MCF 10A (cell line): ENCODE data around the gene S100PBP. TPM values are rescaled to one million over a fixed set of nuclear protein-coding genes. Genes with fewer than 3 reads are reported as not detected.

Experiments used
- BruUV-seq: library from RNA; stranded (reverse); fragments of 400-500 nt; replicated peaks from 2 replicates; lab custom pipeline; 2021; lab: Mats Ljungman, UMichigan
- CTCF ChIA-PET: fragments of 300-600 bp; sonication (Branson Sonifier 250); formaldehyde crosslinking; extraction: SDS; loops from one replicate; lab custom pipeline; 2021; ENCODE audit warnings: antibody characterized with exemption, inconsistent platforms; lab: Yijun Ruan, JAX
- POLR2A ChIA-PET: fragments of 300-600, 350-650 bp; sonication (Branson Sonifier 250); formaldehyde crosslinking; extraction: SDS; loops from one replicate; lab custom pipeline; 2020; ENCODE audit warnings: antibody characterized with exemption, inconsistent platforms; lab: Yijun Ruan, JAX
- DNase-seq: peaks from one replicate; pipeline ENCODE4 v3.0.0-alpha.2; 2018; ENCODE audit not compliant: unreplicated experiment
- H3K27ac Mint-ChIP-seq: one replicate; pipeline ENCODE4 v1.8.0; 2022; ENCODE audit warnings: mild to moderate bottlenecking, low read depth, mixed read lengths; ENCODE audit not compliant: unreplicated experiment
- H3K27me3 Mint-ChIP-seq: one replicate; pipeline ENCODE4 v1.8.0; 2022; ENCODE audit warnings: mixed read lengths; ENCODE audit not compliant: insufficient read depth, unreplicated experiment
- H3K36me3 Mint-ChIP-seq: one replicate; pipeline ENCODE4 v1.8.0; 2022; ENCODE audit warnings: mild to moderate bottlenecking, moderate library complexity, mixed read lengths; ENCODE audit not compliant: insufficient read depth, unreplicated experiment
- H3K4me1 Mint-ChIP-seq: one replicate; pipeline ENCODE4 v1.8.0; 2022; ENCODE audit warnings: mixed read lengths; ENCODE audit not compliant: insufficient read depth, unreplicated experiment
- H3K4me3 Mint-ChIP-seq: one replicate; pipeline ENCODE4 v1.8.0; 2022; ENCODE audit warnings: mild to moderate bottlenecking, moderate library complexity, mixed read lengths; ENCODE audit not compliant: unreplicated experiment
- H3K9me3 Mint-ChIP-seq: one replicate; pipeline ENCODE4 v1.8.0; 2022; ENCODE audit warnings: mixed read lengths; ENCODE audit not compliant: unreplicated experiment
- intact Hi-C: fragments of 100-400 bp; cut with micrococcal nuclease; formaldehyde crosslinking; loops from 2 replicates; pipeline ENCODE4 v1.14.1; 2022
- total RNA-seq: library from RNA; stranded (reverse); gene quantifications from 2 replicates; pipeline ENCODE4 v1.2.3, GENCODE V29; 2022
- TF ChIP-seq, protein P1 (sequence below): fragments of 200-600 bp; IDR thresholded peaks from one replicate; pipeline ENCODE4 v1.8.0; 2022; ENCODE audit warnings: antibody characterized with exemption, mild to moderate bottlenecking; ENCODE audit not compliant: unreplicated experiment

The S100PBP gene
- total RNA-seq, 1 experiment from 2014 or later: 24.4 TPM

DNA sequence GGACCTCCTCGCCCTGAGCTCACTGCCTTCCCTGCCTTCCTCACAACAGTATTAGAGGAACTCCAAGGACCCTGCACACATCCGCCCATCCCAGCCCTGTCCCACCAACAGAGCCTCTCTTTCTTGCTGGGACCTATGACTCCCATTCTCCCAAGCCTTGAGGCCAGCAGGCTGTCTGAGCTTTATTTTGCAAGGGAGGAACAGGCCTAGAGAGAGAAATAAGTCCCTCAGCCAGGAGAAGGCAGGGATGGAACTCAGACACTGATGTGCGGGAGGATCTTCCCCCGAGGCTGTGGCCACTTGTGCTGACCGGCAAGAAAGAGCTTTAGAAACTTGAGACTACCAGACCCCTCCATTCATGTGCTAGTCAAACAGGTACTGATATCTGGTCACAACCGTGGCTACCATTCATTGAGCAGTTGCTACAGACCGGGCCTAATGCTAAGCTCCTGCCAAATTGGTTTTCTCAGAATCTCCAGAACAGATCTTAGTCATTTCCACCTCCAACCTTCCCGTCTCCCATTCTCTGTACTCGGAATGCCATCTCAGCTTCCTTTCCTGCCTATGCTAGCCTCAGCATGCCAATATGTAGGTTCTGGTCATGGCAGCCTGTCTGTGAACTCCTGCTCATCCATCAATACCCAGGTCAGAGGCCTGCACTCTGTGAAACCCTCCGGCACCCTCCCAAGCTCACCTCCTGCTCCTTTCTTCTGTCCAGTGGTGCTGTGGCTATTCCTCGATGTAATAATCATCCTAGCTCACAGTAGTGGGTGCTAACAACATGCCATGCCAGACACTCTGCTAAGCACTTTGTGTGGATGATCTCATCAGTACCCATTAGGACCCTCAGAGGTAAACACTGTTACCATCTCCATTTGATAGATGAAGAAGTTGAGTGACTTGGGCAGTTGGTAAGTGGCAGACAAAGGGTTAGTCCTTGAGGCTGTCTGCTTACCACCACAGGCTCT lies 79.9 kb downstream of the S100PBP start:
- H3K36me3 Mint-ChIP-seq: no peaks in the 10 kb centered on the region
- H3K27me3 Mint-ChIP-seq: peaks cover 13% of the 10 kb centered on the region
- POLR2A ChIA-PET: no interaction called here
- DNase-seq: no peak
- H3K27ac Mint-ChIP-seq: no peak overlapping the region
- H3K9me3 Mint-ChIP-seq: no peaks in the 10 kb centered on the region
- TF ChIP-seq, protein P1, sequence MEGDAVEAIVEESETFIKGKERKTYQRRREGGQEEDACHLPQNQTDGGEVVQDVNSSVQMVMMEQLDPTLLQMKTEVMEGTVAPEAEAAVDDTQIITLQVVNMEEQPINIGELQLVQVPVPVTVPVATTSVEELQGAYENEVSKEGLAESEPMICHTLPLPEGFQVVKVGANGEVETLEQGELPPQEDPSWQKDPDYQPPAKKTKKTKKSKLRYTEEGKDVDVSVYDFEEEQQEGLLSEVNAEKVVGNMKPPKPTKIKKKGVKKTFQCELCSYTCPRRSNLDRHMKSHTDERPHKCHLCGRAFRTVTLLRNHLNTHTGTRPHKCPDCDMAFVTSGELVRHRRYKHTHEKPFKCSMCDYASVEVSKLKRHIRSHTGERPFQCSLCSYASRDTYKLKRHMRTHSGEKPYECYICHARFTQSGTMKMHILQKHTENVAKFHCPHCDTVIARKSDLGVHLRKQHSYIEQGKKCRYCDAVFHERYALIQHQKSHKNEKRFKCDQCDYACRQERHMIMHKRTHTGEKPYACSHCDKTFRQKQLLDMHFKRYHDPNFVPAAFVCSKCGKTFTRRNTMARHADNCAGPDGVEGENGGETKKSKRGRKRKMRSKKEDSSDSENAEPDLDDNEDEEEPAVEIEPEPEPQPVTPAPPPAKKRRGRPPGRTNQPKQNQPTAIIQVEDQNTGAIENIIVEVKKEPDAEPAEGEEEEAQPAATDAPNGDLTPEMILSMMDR: no peak
- H3K4me3 Mint-ChIP-seq: no peak overlapping the region
- H3K4me1 Mint-ChIP-seq: no peaks in the 10 kb centered on the region
- intact Hi-C loops: no loop called here
- no TSS peak for BruUV-seq
- CTCF ChIA-PET: interaction anchor here (0.5 to 1.5 kb wide), 5 partner anchors 20 to 190 kb away, joined by 3 to 6 read pairs (median 3); no protein-coding TSS in a partner anchor

DNA sequence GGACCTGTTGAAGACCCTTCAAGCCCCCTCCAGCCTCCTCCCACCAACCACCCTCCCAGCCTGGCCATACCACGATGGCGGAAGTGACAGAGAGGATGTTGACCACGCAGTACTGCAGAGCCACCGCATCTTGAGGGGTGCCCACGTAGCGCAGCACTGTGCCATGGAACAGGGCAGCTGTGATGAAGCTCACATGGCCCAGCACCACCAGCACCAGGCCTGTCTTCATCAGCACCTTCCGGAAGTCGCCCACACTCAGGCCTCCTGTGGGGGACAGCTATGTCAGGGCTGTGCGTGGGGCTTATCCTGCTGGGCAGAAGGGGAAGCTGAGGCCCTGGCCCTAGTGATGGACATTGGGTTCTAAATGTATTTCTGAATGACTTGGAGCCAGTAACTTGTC lies 80.6 kb downstream of the S100PBP start:
- TF ChIP-seq, protein P1: no peak
- ChIA-PET POLR2A (no interaction called here), CTCF (interaction anchor here (0.5 to 1.7 kb wide), 4 partner anchors 22 to 125 kb away, joined by 3 to 5 read pairs (median 4); no protein-coding TSS in a partner anchor)
- Mint-ChIP-seq H3K4me1 (no peaks in the 10 kb centered on the region), H3K27me3 (peaks cover 6% of the 10 kb centered on the region), H3K9me3 (no peaks in the 10 kb centered on the region), H3K36me3 (no peaks in the 10 kb centered on the region), H3K4me3 (no peak overlapping the region), H3K27ac (no peak overlapping the region)
- intact Hi-C loops: no loop called here
- no TSS peak for BruUV-seq
- DNase-seq: no peak

DNA sequence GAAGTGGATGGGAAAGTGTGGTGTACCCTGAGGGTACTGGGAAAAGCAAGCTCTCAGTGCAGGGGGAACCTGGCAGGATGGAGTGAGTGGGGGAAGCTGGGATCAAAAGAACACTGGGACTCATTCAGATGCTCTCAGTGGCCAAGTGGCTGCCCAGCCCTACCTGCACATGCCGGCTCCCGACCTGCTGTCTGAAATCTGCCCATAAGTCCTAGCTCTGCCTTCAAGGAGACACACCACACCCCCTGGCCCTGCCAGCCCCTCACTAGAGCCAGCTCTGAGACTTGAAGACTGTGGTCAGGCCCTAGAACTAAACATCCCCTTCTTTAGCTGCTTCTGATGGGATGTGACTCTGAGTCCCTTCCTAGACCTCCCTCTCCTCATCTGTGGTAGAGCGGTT lies 81.5 kb downstream of the S100PBP start:
- no peaks in the 10 kb centered on the region for H3K4me1 Mint-ChIP-seq
- no peak overlapping the region for H3K4me3 Mint-ChIP-seq
- POLR2A ChIA-PET: interaction anchor here (0.6 kb wide), 1 partner anchor 22 kb away, joined by 3 read pairs; no protein-coding TSS in a partner anchor
- no peak for DNase-seq
- H3K36me3 Mint-ChIP-seq: no peaks in the 10 kb centered on the region
- no TSS peak for BruUV-seq
- no peak overlapping the region for H3K27ac Mint-ChIP-seq
- no peaks in the 10 kb centered on the region for H3K9me3 Mint-ChIP-seq
- intact Hi-C loops: no loop called here
- CTCF ChIA-PET: interaction anchor here (1.0 to 1.7 kb wide), 3 partner anchors 23 to 126 kb away, joined by 3 to 5 read pairs (median 4); no protein-coding TSS in a partner anchor
- TF ChIP-seq, protein P1: no peak
- no peaks in the 10 kb centered on the region for H3K27me3 Mint-ChIP-seq
